Measurements from ENCODE around the gene MAP2K7.

- TF ChIP-seq EZH2 (IDR thresholded peaks at IDR 0.05; ENCODE audit: borderline replicate concordance, low read depth, low read length, poor library complexity, severe bottlenecking): no peak
- TF ChIP-seq, protein P1, sequence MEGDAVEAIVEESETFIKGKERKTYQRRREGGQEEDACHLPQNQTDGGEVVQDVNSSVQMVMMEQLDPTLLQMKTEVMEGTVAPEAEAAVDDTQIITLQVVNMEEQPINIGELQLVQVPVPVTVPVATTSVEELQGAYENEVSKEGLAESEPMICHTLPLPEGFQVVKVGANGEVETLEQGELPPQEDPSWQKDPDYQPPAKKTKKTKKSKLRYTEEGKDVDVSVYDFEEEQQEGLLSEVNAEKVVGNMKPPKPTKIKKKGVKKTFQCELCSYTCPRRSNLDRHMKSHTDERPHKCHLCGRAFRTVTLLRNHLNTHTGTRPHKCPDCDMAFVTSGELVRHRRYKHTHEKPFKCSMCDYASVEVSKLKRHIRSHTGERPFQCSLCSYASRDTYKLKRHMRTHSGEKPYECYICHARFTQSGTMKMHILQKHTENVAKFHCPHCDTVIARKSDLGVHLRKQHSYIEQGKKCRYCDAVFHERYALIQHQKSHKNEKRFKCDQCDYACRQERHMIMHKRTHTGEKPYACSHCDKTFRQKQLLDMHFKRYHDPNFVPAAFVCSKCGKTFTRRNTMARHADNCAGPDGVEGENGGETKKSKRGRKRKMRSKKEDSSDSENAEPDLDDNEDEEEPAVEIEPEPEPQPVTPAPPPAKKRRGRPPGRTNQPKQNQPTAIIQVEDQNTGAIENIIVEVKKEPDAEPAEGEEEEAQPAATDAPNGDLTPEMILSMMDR (conservative IDR thresholded peaks at IDR 0.05; ENCODE audit: low read depth, low read length): no peak
Measured at GRCh38 chr19:7894612-7895309, 8.9 kb upstream of the MAP2K7 start.
